GM19468 (cell line): ENCODE measurements around the gene CGRRF1.

ENCODE experiments used
- ATAC-seq: cut with Tn5 transposase; IDR thresholded peaks from one replicate; pipeline ENCODE4 v1.9.1; 2021; ENCODE audit warnings: mild to moderate bottlenecking, moderate library complexity, moderate number of reproducible peaks; ENCODE audit not compliant: unreplicated experiment; ENCODE audit errors: extremely low read depth

The CGRRF1 gene

GRCh38 chr14:54488646-54489317, 20.9 kb upstream of the CGRRF1 start, which contains the start of gene GMFB:
Gene GMFB, minus strand, starts transcription at chr14:54488980. Its CDS starts 53 bp downstream, at chr14:54488927.
- peak; percentile 91 for ATAC-seq

- ATAC-seq = no peak
These were observed 20.4 kb upstream of the CGRRF1 start for GRCh38 chr14:54489318-54489683.

- no peak for ATAC-seq
These were observed 19.8 kb upstream of the CGRRF1 start for GRCh38 chr14:54489731-54490444.

GRCh38 chr14:54490445-54491175, 19.1 kb upstream of the CGRRF1 start:
- no peak for ATAC-seq

- ATAC-seq = no peak
These were observed 16.4 kb upstream of the CGRRF1 start for GRCh38 chr14:54493293-54493692.

- no peak for ATAC-seq
These were observed 12.5 kb upstream of the CGRRF1 start for GRCh38 chr14:54497224-54497623.

GRCh38 chr14:54498095-54498531, 11.6 kb upstream of the CGRRF1 start:
- no peak for ATAC-seq

GRCh38 chr14:54498579-54498978, 11.1 kb upstream of the CGRRF1 start:
- no peak for ATAC-seq

GRCh38 chr14:54500744-54501143, 9.0 kb upstream of the CGRRF1 start:
- no peak for ATAC-seq

GRCh38 chr14:54501480-54501879, 8.2 kb upstream of the CGRRF1 start:
- no peak for ATAC-seq

GRCh38 chr14:54502602-54503001, 7.1 kb upstream of the CGRRF1 start:
- no peak for ATAC-seq

- ATAC-seq = no peak
These were observed 6.2 kb upstream of the CGRRF1 start for GRCh38 chr14:54503486-54503885.

- no peak for ATAC-seq
These were observed 2.7 kb downstream of the CGRRF1 start for GRCh38 chr14:54512393-54512792.

- ATAC-seq = no peak
These were observed 6.0 kb downstream of the CGRRF1 start for GRCh38 chr14:54515670-54516069.

GRCh38 chr14:54516709-54517108, 7.0 kb downstream of the CGRRF1 start:
- ATAC-seq = no peak

- no peak for ATAC-seq
These were observed 14.7 kb downstream of the CGRRF1 start for GRCh38 chr14:54524410-54524809.

- ATAC-seq = no peak
These were observed 19.3 kb downstream of the CGRRF1 start for GRCh38 chr14:54528973-54529372.

- no peak for ATAC-seq
These were observed 20.1 kb downstream of the CGRRF1 start for GRCh38 chr14:54529811-54530210.

GRCh38 chr14:54532111-54533012, 22.7 kb downstream of the CGRRF1 start:
- ATAC-seq = peak; percentile 97

GRCh38 chr14:54533100-54533499, 23.4 kb downstream of the CGRRF1 start:
- ATAC-seq = no peak
